ENCODE measurements around the gene VAMP2.

GRCh38 chr17:8124350-8125153, 38.2 kb downstream of the VAMP2 start:
- TF ChIP-seq CTCF (IDR thresholded peaks at IDR 0.05; ENCODE audit: low read depth, low read length): no peak
- TF ChIP-seq EZH2phosphoT487 (IDR thresholded peaks at IDR 0.05; ENCODE audit: low read depth): no peak

All from OCI-LY3 (cell line).